ENCODE measurements around the gene ACSBG1.

ACSBG1 gene

GRCh38 chr15:78239811-78240210 is 5.4 kb upstream of the ACSBG1 start:
- no peak overlapping the region for H3K4me2 ChIP-seq (ENCODE audit: insufficient read depth, low read length, poor library complexity, severe bottlenecking)
- no peak overlapping the region for H4K91ac ChIP-seq (ENCODE audit: low read depth, low read length, poor library complexity)
- H3K4me3 ChIP-seq (ENCODE audit: low read length in 2 of 2) = no peak overlapping the region
- no peak overlapping the region for H2BK15ac ChIP-seq (ENCODE audit: low read length)
- H2AK5ac ChIP-seq (ENCODE audit: low read depth, low read length) = no peak overlapping the region
- H2BK5ac ChIP-seq (ENCODE audit: low read length) = no peak overlapping the region
- H3K79me1 ChIP-seq (ENCODE audit: low read depth, low read length) = no peaks in the 10 kb centered on the region
- peaks cover 4 to 12% of the 10 kb centered on the region in 2 donors for H3K4me1 ChIP-seq (ENCODE audit: control insufficient read depth in 2 of 2, insufficient read depth in 1 of 2, low read depth in 1 of 2, low read length in 2 of 2)
- H3K27me3 ChIP-seq (ENCODE audit: control insufficient read depth in 3 of 3, insufficient read depth in 3 of 3, low read depth in 1 of 3, low read length in 3 of 3) = no peaks in the 10 kb centered on the region
- no peaks in the 10 kb centered on the region for H3K9me3 ChIP-seq (replicated peaks in 1 of 2; ENCODE audit: control insufficient read depth in 2 of 2, insufficient read depth in 1 of 2, low read depth in 1 of 2, low read length in 2 of 2)
- H3K18ac ChIP-seq (ENCODE audit: low read length) = no peak overlapping the region
- no peak overlapping the region for H3K23ac ChIP-seq (ENCODE audit: low read depth, low read length, poor library complexity)
- no peak overlapping the region for H3K9ac ChIP-seq (ENCODE audit: low read depth, low read length, poor library complexity)
- H3K14ac ChIP-seq (ENCODE audit: low read length) = no peak overlapping the region
- no peak overlapping the region for H3K27ac ChIP-seq (replicated peaks; ENCODE audit: low read length)
- no peak overlapping the region for H2BK120ac ChIP-seq (ENCODE audit: low read depth, low read length)
- H3K4ac ChIP-seq (ENCODE audit: low read length) = no peak overlapping the region
- no peak overlapping the region for H4K8ac ChIP-seq (ENCODE audit: low read depth, low read length)
- DNase-seq (ENCODE audit: low spot score) = no peak
- H2AFZ ChIP-seq (ENCODE audit: low read length) = no peak overlapping the region
- no peaks in the 10 kb centered on the region for H3K36me3 ChIP-seq (replicated peaks in 1 of 2; ENCODE audit: control insufficient read depth in 2 of 2, insufficient read depth in 2 of 2, low read length in 2 of 2)
- H2BK12ac ChIP-seq (ENCODE audit: low read length) = no peak overlapping the region
- WGBS, 2 donors (ENCODE audit: extremely low coverage in 2 of 2, insufficient read length in 2 of 2, insufficient replicate concordance in 1 of 2) = no CpG with 5 or more reads among the region's 5 CpGs

DNA sequence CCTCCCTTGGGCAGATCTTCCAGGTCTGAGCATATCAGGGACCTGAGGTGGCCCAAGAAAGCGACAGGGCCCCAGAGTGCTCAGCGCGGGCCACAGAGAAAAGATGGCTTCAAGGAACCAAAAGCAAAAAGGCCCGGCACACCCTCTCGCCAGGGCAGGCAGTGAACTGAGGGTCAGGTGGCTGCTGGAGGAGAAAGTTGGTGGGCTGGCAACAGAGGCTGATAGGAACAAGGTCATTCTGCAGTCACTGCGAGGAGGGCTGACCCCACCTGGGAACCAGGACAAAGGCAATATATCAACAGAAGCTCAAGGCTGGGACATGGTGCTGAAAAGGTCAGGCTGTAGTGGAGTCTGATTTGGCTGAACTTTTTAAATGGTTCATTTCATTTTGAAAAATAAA is 2.8 kb upstream of the ACSBG1 start:
- WGBS, 2 donors (ENCODE audit: extremely low coverage in 2 of 2, insufficient read length in 2 of 2, insufficient replicate concordance in 1 of 2) = no CpG with 5 or more reads among the region's 6 CpGs
- Histone ChIP-seq H3K4ac (ENCODE audit: low read length) (no peak overlapping the region), H3K79me1 (ENCODE audit: low read depth, low read length) (no peaks in the 10 kb centered on the region), H3K36me3 (replicated peaks in 1 of 2; ENCODE audit: control insufficient read depth in 2 of 2, insufficient read depth in 2 of 2, low read length in 2 of 2) (no peaks in the 10 kb centered on the region), H2BK12ac (ENCODE audit: low read length) (no peak overlapping the region), H3K18ac (ENCODE audit: low read length) (no peak overlapping the region), H3K4me3 (ENCODE audit: low read length in 2 of 2) (no peak overlapping the region), H3K23ac (ENCODE audit: low read depth, low read length, poor library complexity) (no peak overlapping the region), H4K8ac (ENCODE audit: low read depth, low read length) (no peak overlapping the region), H2AFZ (ENCODE audit: low read length) (no peak overlapping the region), H2BK5ac (ENCODE audit: low read length) (no peak overlapping the region), H3K27ac (replicated peaks; ENCODE audit: low read length) (no peak overlapping the region), H2BK15ac (ENCODE audit: low read length) (no peak overlapping the region), H3K9me3 (replicated peaks in 1 of 2; ENCODE audit: control insufficient read depth in 2 of 2, insufficient read depth in 1 of 2, low read depth in 1 of 2, low read length in 2 of 2) (no peaks in the 10 kb centered on the region), H3K9ac (ENCODE audit: low read depth, low read length, poor library complexity) (no peak overlapping the region), H4K91ac (ENCODE audit: low read depth, low read length, poor library complexity) (no peak overlapping the region), H3K4me1 (ENCODE audit: control insufficient read depth in 2 of 2, insufficient read depth in 1 of 2, low read depth in 1 of 2, low read length in 2 of 2) (peaks cover 4 to 13% of the 10 kb centered on the region in 2 donors), H3K14ac (ENCODE audit: low read length) (no peak overlapping the region), H3K27me3 (ENCODE audit: control insufficient read depth in 3 of 3, insufficient read depth in 3 of 3, low read depth in 1 of 3, low read length in 3 of 3) (no peaks in the 10 kb centered on the region), H3K4me2 (ENCODE audit: insufficient read depth, low read length, poor library complexity, severe bottlenecking) (no peak overlapping the region), H2AK5ac (ENCODE audit: low read depth, low read length) (no peak overlapping the region), H2BK120ac (ENCODE audit: low read depth, low read length) (no peak overlapping the region)
- DNase-seq (ENCODE audit: low spot score) = no peak

DNA sequence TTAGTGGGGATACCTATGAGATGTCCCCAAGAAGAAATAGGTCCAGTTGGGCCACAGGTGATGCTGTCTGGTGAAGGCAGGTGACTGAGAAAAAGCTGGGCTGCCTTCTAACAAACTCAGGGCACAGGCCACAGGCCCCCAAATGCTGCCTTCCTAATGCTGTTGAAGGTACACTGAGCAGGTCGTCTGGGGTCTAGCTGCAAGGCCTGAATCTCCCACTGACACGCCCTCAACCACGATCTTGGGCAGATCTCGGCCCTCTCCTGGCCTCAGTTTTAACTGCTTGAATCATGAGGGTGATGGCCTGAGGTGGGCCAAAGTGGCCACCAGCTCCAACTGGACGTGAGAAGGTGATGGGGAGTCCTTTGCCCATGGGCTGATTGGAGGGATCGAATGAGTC is 2.1 kb upstream of the ACSBG1 start:
- no peak for DNase-seq (ENCODE audit: low spot score)
- Histone ChIP-seq H2AFZ (ENCODE audit: low read length) (no peak overlapping the region), H3K79me1 (ENCODE audit: low read depth, low read length) (no peaks in the 10 kb centered on the region), H3K18ac (ENCODE audit: low read length) (no peak overlapping the region), H4K8ac (ENCODE audit: low read depth, low read length) (no peak overlapping the region), H4K91ac (ENCODE audit: low read depth, low read length, poor library complexity) (no peak overlapping the region), H2BK15ac (ENCODE audit: low read length) (no peak overlapping the region), H3K4me1 (ENCODE audit: control insufficient read depth in 2 of 2, insufficient read depth in 1 of 2, low read depth in 1 of 2, low read length in 2 of 2) (peaks cover 4 to 13% of the 10 kb centered on the region in 2 donors), H3K9ac (ENCODE audit: low read depth, low read length, poor library complexity) (no peak overlapping the region), H3K27me3 (ENCODE audit: control insufficient read depth in 3 of 3, insufficient read depth in 3 of 3, low read depth in 1 of 3, low read length in 3 of 3) (no peaks in the 10 kb centered on the region), H2BK120ac (ENCODE audit: low read depth, low read length) (no peak overlapping the region), H2AK5ac (ENCODE audit: low read depth, low read length) (no peak overlapping the region), H3K4me2 (ENCODE audit: insufficient read depth, low read length, poor library complexity, severe bottlenecking) (no peak overlapping the region), H3K36me3 (replicated peaks in 1 of 2; ENCODE audit: control insufficient read depth in 2 of 2, insufficient read depth in 2 of 2, low read length in 2 of 2) (no peaks in the 10 kb centered on the region), H2BK5ac (ENCODE audit: low read length) (no peak overlapping the region), H3K14ac (ENCODE audit: low read length) (no peak overlapping the region), H2BK12ac (ENCODE audit: low read length) (no peak overlapping the region), H3K9me3 (replicated peaks in 1 of 2; ENCODE audit: control insufficient read depth in 2 of 2, insufficient read depth in 1 of 2, low read depth in 1 of 2, low read length in 2 of 2) (no peaks in the 10 kb centered on the region), H3K27ac (replicated peaks; ENCODE audit: low read length) (no peak overlapping the region), H3K23ac (ENCODE audit: low read depth, low read length, poor library complexity) (no peak overlapping the region), H3K4ac (ENCODE audit: low read length) (no peak overlapping the region), H3K4me3 (ENCODE audit: low read length in 2 of 2) (no peak overlapping the region)
- WGBS, 2 donors (ENCODE audit: extremely low coverage in 2 of 2, insufficient read length in 2 of 2, insufficient replicate concordance in 1 of 2) = no CpG with 5 or more reads among the region's 6 CpGs

DNA sequence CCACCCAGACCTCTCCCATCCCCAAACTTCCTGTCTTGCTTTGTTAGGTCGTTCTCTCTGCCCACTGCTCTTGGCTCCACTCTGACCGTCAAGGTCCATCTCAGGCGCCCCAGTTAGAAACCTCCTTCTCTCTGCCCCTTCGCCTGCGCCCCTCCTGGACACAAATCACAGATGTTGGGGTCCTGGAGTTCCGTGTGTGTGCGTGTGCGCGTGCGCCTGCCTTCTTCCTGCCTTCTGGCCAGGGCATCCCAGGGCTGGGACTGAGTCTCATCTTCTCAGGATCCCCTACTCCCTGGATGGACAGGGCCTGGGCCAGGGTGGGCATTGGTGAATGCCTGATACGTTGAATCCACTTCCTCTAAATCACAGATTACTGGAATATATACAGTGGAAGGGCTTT is 869 bp downstream of the ACSBG1 start:
- Histone ChIP-seq H3K18ac (ENCODE audit: low read length) (no peak overlapping the region), H3K27ac (replicated peaks; ENCODE audit: low read length) (no peak overlapping the region), H3K9me3 (replicated peaks in 1 of 2; ENCODE audit: control insufficient read depth in 2 of 2, insufficient read depth in 1 of 2, low read depth in 1 of 2, low read length in 2 of 2) (no peaks in the 10 kb centered on the region), H4K91ac (ENCODE audit: low read depth, low read length, poor library complexity) (no peak overlapping the region), H3K4me2 (ENCODE audit: insufficient read depth, low read length, poor library complexity, severe bottlenecking) (no peak overlapping the region), H3K4me3 (ENCODE audit: low read length in 2 of 2) (no peak overlapping the region), H3K9ac (ENCODE audit: low read depth, low read length, poor library complexity) (no peak overlapping the region), H3K4ac (ENCODE audit: low read length) (no peak overlapping the region), H2BK15ac (ENCODE audit: low read length) (no peak overlapping the region), H2AK5ac (ENCODE audit: low read depth, low read length) (no peak overlapping the region), H2AFZ (ENCODE audit: low read length) (peak overlapping the region; percentile 7), H2BK12ac (ENCODE audit: low read length) (no peak overlapping the region), H3K4me1 (ENCODE audit: control insufficient read depth in 2 of 2, insufficient read depth in 1 of 2, low read depth in 1 of 2, low read length in 2 of 2) (peaks cover 4 to 13% of the 10 kb centered on the region in 2 donors), H3K27me3 (ENCODE audit: control insufficient read depth in 3 of 3, insufficient read depth in 3 of 3, low read depth in 1 of 3, low read length in 3 of 3) (no peaks in the 10 kb centered on the region), H2BK120ac (ENCODE audit: low read depth, low read length) (no peak overlapping the region), H3K14ac (ENCODE audit: low read length) (no peak overlapping the region), H3K23ac (ENCODE audit: low read depth, low read length, poor library complexity) (no peak overlapping the region), H3K79me1 (ENCODE audit: low read depth, low read length) (no peaks in the 10 kb centered on the region), H2BK5ac (ENCODE audit: low read length) (no peak overlapping the region), H4K8ac (ENCODE audit: low read depth, low read length) (no peak overlapping the region), H3K36me3 (replicated peaks in 1 of 2; ENCODE audit: control insufficient read depth in 2 of 2, insufficient read depth in 2 of 2, low read length in 2 of 2) (no peaks in the 10 kb centered on the region)
- WGBS, 2 donors (ENCODE audit: extremely low coverage in 2 of 2, insufficient read length in 2 of 2, insufficient replicate concordance in 1 of 2) = no CpG with 5 or more reads among the region's 11 CpGs
- DNase-seq (ENCODE audit: low spot score) = no peak

Measured in neuronal stem cell (in vitro differentiated cells).